Activated naive CD8-positive, alpha-beta T cell treated with anti-CD3 and anti-CD28 coated beads, Interleukin-2, amount 10 ng/mL, durations not matched to agents 7 days and 5 days (primary cell): ENCODE results near the gene ADAM10. TPM values are rescaled to one million over a fixed set of nuclear protein-coding genes. Genes with fewer than 3 reads are reported as not detected.

ENCODE experiments used
- ATAC-seq: fragments of 150-1000 bp; cut with Tn5 transposase; one replicate; pipeline ENCODE4 v1.10.0; 2021; ENCODE audit warnings: low read depth, moderate library complexity
- POLR2A ChIA-PET: fragments of 350-600 bp; sonication (Branson Sonifier 250); formaldehyde crosslinking; loops from one replicate; lab custom pipeline; 2021; ENCODE audit warnings: antibody characterized with exemption; lab: Charles Lee
- DNase-seq: peaks from one replicate; pipeline ENCODE4 v3.0.0; 2021
- H3K27ac Mint-ChIP-seq: one replicate; pipeline ENCODE4 v1.8.0; 2022; ENCODE audit warnings: mild to moderate bottlenecking, mixed read lengths
- H3K27me3 Mint-ChIP-seq: one replicate; pipeline ENCODE4 v1.8.0; 2022; ENCODE audit warnings: mild to moderate bottlenecking, moderate library complexity, mixed read lengths
- H3K36me3 Mint-ChIP-seq: one replicate; pipeline ENCODE4 v1.8.0; 2021; ENCODE audit warnings: mild to moderate bottlenecking, mixed read lengths
- H3K4me1 Mint-ChIP-seq: one replicate; pipeline ENCODE4 v1.8.0; 2021; ENCODE audit warnings: mixed read lengths
- H3K4me3 Mint-ChIP-seq: one replicate; pipeline ENCODE4 v1.8.0; 2022; ENCODE audit warnings: mild to moderate bottlenecking, moderate library complexity, mixed read lengths
- H3K9me3 Mint-ChIP-seq: one replicate; pipeline ENCODE4 v1.8.0; 2021; ENCODE audit warnings: mixed read lengths
- total RNA-seq, 2 experiments: library from RNA; stranded (reverse); gene quantifications; one replicate each; pipeline ENCODE4 v1.2.3, GENCODE V29; 2021

Gene ADAM10
- total RNA-seq, 2 experiments from 2014 or later: 173 to 175 TPM

DNA sequence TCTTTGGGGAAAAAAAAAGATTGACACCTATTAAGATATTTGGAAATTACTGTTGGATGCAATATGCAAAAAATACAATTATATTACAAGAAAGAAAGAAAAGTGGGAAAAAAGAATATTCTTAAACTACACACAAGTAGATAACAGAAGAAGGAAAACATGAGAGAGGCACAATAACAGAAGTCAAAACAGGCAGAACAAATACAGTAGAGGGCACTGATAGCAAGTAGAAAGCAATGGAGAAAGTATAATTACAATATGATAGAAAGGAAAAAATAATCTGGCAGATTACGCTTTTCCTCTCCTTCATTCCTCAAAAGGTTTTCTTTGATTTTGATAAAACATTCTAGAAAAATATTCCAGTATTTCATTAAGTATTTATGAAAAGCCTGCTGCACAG lies 72.1 kb downstream of the ADAM10 start:
- H3K4me3 Mint-ChIP-seq: no peak overlapping the region
- ATAC-seq: no peak
- no peaks in the 10 kb centered on the region for H3K27me3 Mint-ChIP-seq
- no peak for DNase-seq
- no peak overlapping the region for H3K27ac Mint-ChIP-seq
- no peaks in the 10 kb centered on the region for H3K9me3 Mint-ChIP-seq
- POLR2A ChIA-PET: no interaction called here
- H3K36me3 Mint-ChIP-seq: peaks cover 20% of the 10 kb centered on the region
- H3K4me1 Mint-ChIP-seq: peaks cover 12% of the 10 kb centered on the region

- Mint-ChIP-seq H3K9me3 (no peaks in the 10 kb centered on the region), H3K4me3 (no peak overlapping the region), H3K27me3 (no peaks in the 10 kb centered on the region), H3K36me3 (peaks cover 20% of the 10 kb centered on the region), H3K27ac (no peak overlapping the region), H3K4me1 (peaks cover 12% of the 10 kb centered on the region)
- DNase-seq (no peak), ATAC-seq (no peak)
- POLR2A ChIA-PET: no interaction called here
Measured at GRCh38 chr15:58676766-58677165, 72.7 kb downstream of the ADAM10 start.

DNA sequence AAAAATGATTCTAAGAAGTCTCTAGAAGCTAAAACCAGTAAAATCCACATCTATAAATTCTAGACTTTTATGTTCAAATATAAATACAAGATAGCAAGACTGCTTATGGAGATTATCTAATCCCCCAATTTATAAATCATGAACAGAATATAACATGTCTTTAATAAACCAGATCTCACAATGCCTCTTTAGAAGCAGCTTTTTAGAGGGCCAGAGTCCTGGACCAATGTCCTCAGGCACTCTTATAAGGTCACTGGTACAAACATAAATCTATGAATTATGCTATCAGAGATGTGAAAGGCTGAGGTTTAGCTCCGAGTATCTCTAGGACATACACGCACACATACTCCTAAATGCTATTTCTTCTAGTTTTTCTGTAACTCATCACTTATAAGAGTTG lies 78.3 kb downstream of the ADAM10 start:
- Mint-ChIP-seq H3K36me3 (peaks cover 31% of the 10 kb centered on the region), H3K27me3 (no peaks in the 10 kb centered on the region), H3K27ac (no peak overlapping the region), H3K9me3 (no peaks in the 10 kb centered on the region), H3K4me1 (peaks cover 3% of the 10 kb centered on the region), H3K4me3 (no peak overlapping the region)
- no peak for ATAC-seq
- DNase-seq: no peak
- POLR2A ChIA-PET: no interaction called here

- Mint-ChIP-seq H3K9me3 (no peaks in the 10 kb centered on the region), H3K4me3 (no peak overlapping the region), H3K27me3 (no peaks in the 10 kb centered on the region), H3K27ac (no peak overlapping the region), H3K4me1 (peaks cover 3% of the 10 kb centered on the region), H3K36me3 (peaks cover 45% of the 10 kb centered on the region)
- ATAC-seq: no peak
- POLR2A ChIA-PET: no interaction called here
- no peak for DNase-seq
Measured at GRCh38 chr15:58669108-58669507, 80.4 kb downstream of the ADAM10 start.

DNA sequence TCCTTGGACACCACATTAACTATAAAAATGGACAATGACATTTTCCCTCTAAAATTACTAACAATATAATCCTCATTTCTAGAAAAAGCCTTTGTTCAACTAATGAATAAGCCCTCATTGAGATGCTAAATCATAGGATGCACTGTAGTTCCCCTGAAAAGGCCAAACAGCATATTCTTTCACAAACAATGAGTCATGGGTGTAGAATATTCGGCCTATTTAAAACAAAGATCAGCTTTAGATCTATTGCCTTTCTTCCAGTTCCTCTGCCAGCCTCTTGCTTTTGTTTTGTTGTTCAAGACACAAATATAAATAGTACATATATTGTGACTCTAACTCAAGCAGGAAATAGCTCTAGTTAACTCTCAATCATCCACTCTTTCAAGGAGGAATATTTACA lies 82.5 kb downstream of the ADAM10 start:
- Mint-ChIP-seq H3K27me3 (no peaks in the 10 kb centered on the region), H3K4me3 (no peak overlapping the region), H3K9me3 (no peaks in the 10 kb centered on the region), H3K4me1 (peaks cover 4% of the 10 kb centered on the region), H3K27ac (no peak overlapping the region), H3K36me3 (peaks cover 57% of the 10 kb centered on the region)
- DNase-seq: no peak
- no peak for ATAC-seq
- POLR2A ChIA-PET: no interaction called here

DNA sequence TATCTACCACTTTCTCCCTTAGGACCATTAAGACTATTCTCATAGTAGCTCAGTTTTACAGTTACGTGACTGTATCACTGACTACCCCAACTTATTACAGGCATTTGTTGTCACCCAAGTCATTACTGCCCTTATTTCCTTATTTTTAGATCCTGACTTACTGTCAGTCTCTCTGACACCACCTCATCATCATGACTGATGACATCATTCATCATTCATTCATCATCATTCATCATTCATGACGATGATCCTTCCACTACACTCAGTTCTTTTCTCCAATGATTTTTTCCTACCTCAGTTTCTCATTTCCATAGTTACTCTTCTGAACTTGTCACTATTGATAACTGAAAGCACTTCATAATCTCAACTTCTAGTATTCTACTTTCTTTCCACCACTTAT lies 83.8 kb downstream of the ADAM10 start:
- ATAC-seq: no peak
- no peaks in the 10 kb centered on the region for H3K27me3 Mint-ChIP-seq
- H3K9me3 Mint-ChIP-seq: peaks cover 1% of the 10 kb centered on the region
- peaks cover 4% of the 10 kb centered on the region for H3K4me1 Mint-ChIP-seq
- H3K27ac Mint-ChIP-seq: no peak overlapping the region
- H3K4me3 Mint-ChIP-seq: no peak overlapping the region
- POLR2A ChIA-PET: no interaction called here
- peaks cover 64% of the 10 kb centered on the region for H3K36me3 Mint-ChIP-seq
- DNase-seq: no peak

GRCh38 chr15:58650102-58650501 lies 99.4 kb downstream of the ADAM10 start:
- POLR2A ChIA-PET: no interaction called here
- peak; percentile 58 for ATAC-seq
- no peak for DNase-seq

DNA sequence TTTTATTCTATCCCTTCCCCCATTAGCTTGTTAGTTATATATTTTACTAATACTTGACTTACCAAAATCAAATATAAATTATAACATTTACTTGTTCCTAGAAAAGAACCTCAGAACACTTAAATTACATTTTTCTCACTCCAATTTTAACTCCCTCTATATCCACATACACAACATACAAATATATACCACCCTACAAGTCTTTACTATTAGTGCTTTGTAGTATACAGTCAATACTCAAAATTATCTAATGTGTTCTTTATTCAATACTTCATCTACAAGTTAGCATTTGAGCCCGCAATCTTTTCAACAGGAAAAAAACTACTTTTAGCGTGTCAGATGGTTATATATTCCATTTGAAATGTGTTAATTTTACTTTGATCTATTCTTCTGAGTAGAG lies 100.3 kb downstream of the ADAM10 start:
- no peak for DNase-seq
- Mint-ChIP-seq H3K36me3 (peaks cover 62% of the 10 kb centered on the region), H3K4me3 (no peak overlapping the region), H3K27me3 (no peaks in the 10 kb centered on the region), H3K4me1 (peaks cover 17% of the 10 kb centered on the region), H3K27ac (no peak overlapping the region), H3K9me3 (no peaks in the 10 kb centered on the region)
- POLR2A ChIA-PET: interaction anchor here (0.6 kb wide), 1 partner anchor 380 kb away, joined by 4 read pairs; no protein-coding TSS in a partner anchor
- ATAC-seq: no peak

More at GRCh38 chr15:58650102-58650501, 99.4 kb downstream of the ADAM10 start:
- Mint-ChIP-seq H3K27me3 (no peaks in the 10 kb centered on the region), H3K27ac (peak overlapping the region; percentile 46), H3K4me3 (no peak overlapping the region), H3K9me3 (peaks cover 2% of the 10 kb centered on the region), H3K36me3 (peaks cover 67% of the 10 kb centered on the region), H3K4me1 (peaks cover 18% of the 10 kb centered on the region)

- Mint-ChIP-seq H3K27ac (no peak overlapping the region), H3K9me3 (no peaks in the 10 kb centered on the region), H3K27me3 (no peaks in the 10 kb centered on the region), H3K4me1 (peaks cover 8% of the 10 kb centered on the region), H3K36me3 (peaks cover 42% of the 10 kb centered on the region), H3K4me3 (no peak overlapping the region)
- POLR2A ChIA-PET: no interaction called here
- ATAC-seq (no peak), DNase-seq (no peak)
Measured at GRCh38 chr15:58643996-58644395, 105.5 kb downstream of the ADAM10 start.

- no peak overlapping the region for H3K4me3 Mint-ChIP-seq
- H3K4me1 Mint-ChIP-seq: peaks cover 9% of the 10 kb centered on the region
- no peaks in the 10 kb centered on the region for H3K27me3 Mint-ChIP-seq
- peaks cover 2% of the 10 kb centered on the region for H3K9me3 Mint-ChIP-seq
- DNase-seq (no peak), ATAC-seq (no peak)
- POLR2A ChIA-PET: no interaction called here
- H3K36me3 Mint-ChIP-seq: peaks cover 54% of the 10 kb centered on the region
- H3K27ac Mint-ChIP-seq: no peak overlapping the region
Measured at GRCh38 chr15:58641660-58642059, 107.8 kb downstream of the ADAM10 start.

GRCh38 chr15:58639992-58640391 lies 109.5 kb downstream of the ADAM10 start:
- H3K4me3 Mint-ChIP-seq: no peak overlapping the region
- peaks cover 8% of the 10 kb centered on the region for H3K4me1 Mint-ChIP-seq
- ATAC-seq: no peak
- H3K27me3 Mint-ChIP-seq: no peaks in the 10 kb centered on the region
- POLR2A ChIA-PET: no interaction called here
- H3K27ac Mint-ChIP-seq: no peak overlapping the region
- H3K36me3 Mint-ChIP-seq: peaks cover 49% of the 10 kb centered on the region
- H3K9me3 Mint-ChIP-seq: peaks cover 2% of the 10 kb centered on the region
- no peak for DNase-seq

DNA sequence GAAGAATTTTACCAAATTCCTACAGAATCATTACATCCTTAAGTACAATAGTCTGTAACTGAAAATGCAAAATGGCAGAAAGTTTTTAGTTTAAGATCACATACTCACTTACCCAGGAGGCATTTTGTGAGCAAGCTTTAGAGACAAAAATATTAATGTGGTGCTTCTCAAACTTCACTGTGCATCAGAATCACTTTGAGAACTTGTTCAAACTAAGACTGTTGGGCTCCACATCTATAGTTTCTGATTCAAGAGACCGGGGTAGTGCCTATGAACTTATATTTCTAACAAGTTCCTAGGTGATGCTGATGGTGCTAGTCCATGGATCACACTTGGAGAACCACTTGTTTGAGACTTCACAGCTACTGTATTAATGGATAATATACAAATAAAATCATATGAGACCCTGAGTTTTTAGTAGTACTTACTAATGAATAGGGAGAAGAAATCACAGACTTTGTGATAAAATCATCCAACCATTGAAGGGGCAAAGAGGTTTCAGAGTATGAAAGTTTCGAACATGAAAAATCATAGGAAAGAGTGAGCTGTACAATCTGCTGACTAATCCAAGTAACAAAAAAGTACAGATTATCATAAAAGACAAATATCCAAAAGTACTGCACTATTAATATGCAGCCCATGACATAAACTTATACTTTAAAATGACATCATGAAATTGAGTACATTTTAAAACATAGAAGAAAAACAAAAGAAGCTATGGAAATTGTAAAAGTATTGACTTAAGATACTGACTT lies 110.3 kb downstream of the ADAM10 start:
- H3K9me3 Mint-ChIP-seq: peaks cover 2% of the 10 kb centered on the region
- H3K36me3 Mint-ChIP-seq: peaks cover 47% of the 10 kb centered on the region
- H3K27me3 Mint-ChIP-seq: no peaks in the 10 kb centered on the region
- ATAC-seq: no peak
- no peak overlapping the region for H3K4me3 Mint-ChIP-seq
- POLR2A ChIA-PET: interaction anchor here (0.7 kb wide), 1 partner anchor 120 kb away, joined by 6 read pairs; no protein-coding TSS in a partner anchor
- DNase-seq: no peak
- H3K27ac Mint-ChIP-seq: no peak overlapping the region
- H3K4me1 Mint-ChIP-seq: peaks cover 8% of the 10 kb centered on the region

DNA sequence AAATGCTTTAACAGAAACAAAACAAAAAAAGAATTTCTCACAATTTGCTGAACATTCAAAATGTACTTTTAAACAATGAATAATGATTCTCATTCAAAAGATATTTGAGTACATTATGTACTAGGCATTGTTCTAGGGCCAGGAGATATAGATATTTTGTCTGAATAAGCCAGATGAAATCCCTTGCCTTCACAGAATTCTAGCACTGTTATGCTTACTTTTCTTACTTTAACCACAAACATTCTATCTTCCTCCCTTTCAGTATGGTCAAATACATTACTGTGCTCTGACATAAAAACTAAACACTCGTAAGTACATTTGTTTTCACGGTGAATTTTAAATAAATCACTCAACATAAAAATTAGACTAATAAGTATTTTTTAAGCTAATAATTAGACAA lies 116.7 kb downstream of the ADAM10 start:
- Mint-ChIP-seq H3K9me3 (no peaks in the 10 kb centered on the region), H3K27ac (no peak overlapping the region), H3K4me3 (no peak overlapping the region), H3K27me3 (no peaks in the 10 kb centered on the region), H3K4me1 (peaks cover 20% of the 10 kb centered on the region), H3K36me3 (peaks cover 47% of the 10 kb centered on the region)
- ATAC-seq (no peak), DNase-seq (no peak)
- POLR2A ChIA-PET: no interaction called here

- no peak overlapping the region for H3K27ac Mint-ChIP-seq
- peaks cover 48% of the 10 kb centered on the region for H3K36me3 Mint-ChIP-seq
- DNase-seq: no peak
- H3K4me1 Mint-ChIP-seq: peaks cover 32% of the 10 kb centered on the region
- no peaks in the 10 kb centered on the region for H3K27me3 Mint-ChIP-seq
- no peak for ATAC-seq
- POLR2A ChIA-PET: no interaction called here
- no peaks in the 10 kb centered on the region for H3K9me3 Mint-ChIP-seq
- H3K4me3 Mint-ChIP-seq: no peak overlapping the region
Measured at GRCh38 chr15:58631319-58631718, 118.2 kb downstream of the ADAM10 start.
